ENCODE data around the gene SLC8B1.

Gene SLC8B1

DNA sequence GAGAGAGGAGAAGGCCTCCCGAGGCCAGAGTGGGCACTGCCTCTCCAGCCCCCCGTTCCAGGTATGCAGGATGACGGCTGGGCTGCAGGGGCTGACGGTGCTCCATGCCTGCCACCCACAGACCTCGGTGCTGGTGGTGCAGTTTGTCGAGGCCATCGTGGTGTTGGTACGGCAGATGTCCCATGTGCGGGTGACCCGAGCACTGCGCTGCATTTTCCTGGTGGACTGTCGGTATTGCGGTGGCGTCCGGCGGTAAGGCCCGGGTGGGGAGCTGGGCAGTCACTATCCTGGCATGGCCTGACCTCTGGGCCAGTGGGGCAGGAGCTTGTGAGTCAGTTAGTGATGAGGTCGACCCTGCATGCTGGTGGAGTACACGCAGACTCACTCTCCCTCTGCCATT is 66.3 kb downstream of the SLC8B1 start (continued):
- no peak for TF ChIP-seq ZNF248 (tag by site-specific recombination; IDR thresholded peaks at IDR 0.05)
- no peak for TF ChIP-seq INSM2 (tag by site-specific recombination; IDR thresholded peaks at IDR 0.05)
- no peak for TF ChIP-seq ZFP37 (tag by site-specific recombination; IDR thresholded peaks at IDR 0.05)
- TF ChIP-seq ZXDB (tag by site-specific recombination; IDR thresholded peaks at IDR 0.05): no peak
- TF ChIP-seq GLI4 (tag by site-specific recombination; IDR thresholded peaks at IDR 0.05): no peak
- TF ChIP-seq ZNF175 (tag by site-specific recombination; IDR thresholded peaks at IDR 0.05): no peak
- no peak for TF ChIP-seq ZNF707 (tag by site-specific recombination; IDR thresholded peaks at IDR 0.05)

DNA sequence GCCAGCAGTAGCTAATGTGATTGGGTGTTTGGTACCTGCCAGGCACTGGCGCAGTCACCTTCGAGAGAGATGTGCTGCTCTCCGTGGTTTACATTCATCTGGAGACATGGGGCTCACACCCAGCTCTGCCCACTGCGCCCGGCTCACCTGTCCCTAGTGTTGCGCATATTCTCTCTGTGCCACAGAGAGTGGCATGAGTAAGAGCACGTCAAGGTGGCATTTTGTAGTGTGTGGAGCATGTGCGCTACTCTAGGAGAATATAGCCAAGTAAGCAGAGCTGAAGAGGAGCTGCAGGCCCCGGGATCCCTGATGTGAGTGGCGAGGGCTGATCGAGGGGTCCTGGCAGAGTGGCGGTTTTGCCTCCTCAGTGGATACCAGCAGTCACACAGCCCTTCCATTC is 66.8 kb downstream of the SLC8B1 start:
- no peak overlapping the region for H3K4me3 ChIP-seq (ENCODE audit: low read depth, low read length)
- peaks cover 0 to 11% of the 10 kb centered on the region in 2 experiments; a peak in 1 of 3 replicates for H3K36me3 ChIP-seq (ENCODE audit: control insufficient read depth in 2 of 2, insufficient read depth in 1 of 2, low read length in 2 of 2)
- ChIA-PET CTCF (interaction anchor here (0.7 to 1.3 kb wide), 2 partner anchors 157 to 176 kb away, joined by 3 read pairs; no protein-coding TSS in a partner anchor), POLR2A (no interaction called here)
- no peaks in the 10 kb centered on the region for H3K4me1 ChIP-seq (ENCODE audit: control insufficient read depth, insufficient read depth, low read length)
- no peaks in the 10 kb centered on the region for H3K9me3 ChIP-seq (ENCODE audit: control insufficient read depth, insufficient read depth, low read depth, low read length)
- no peak overlapping the region for H3K27ac ChIP-seq (ENCODE audit: extremely low read depth, low read depth, low read length)
- no peak for TF ChIP-seq KLF7 (tag by site-specific recombination; IDR thresholded peaks at IDR 0.05; ENCODE audit: borderline replicate concordance)
- TF ChIP-seq ZNF549 (tag by site-specific recombination; IDR thresholded peaks at IDR 0.05): no peak
- no peak for TF ChIP-seq ZNF670 (tag by site-specific recombination; IDR thresholded peaks at IDR 0.05; ENCODE audit: low read depth)
- TF ChIP-seq OSR2 (tag by site-specific recombination; IDR thresholded peaks at IDR 0.05): no peak
- no peak for TF ChIP-seq KLF1 (tag by site-specific recombination; IDR thresholded peaks at IDR 0.05)
- no peak for TF ChIP-seq ZNF391 (tag by site-specific recombination; IDR thresholded peaks at IDR 0.05; ENCODE audit: borderline replicate concordance, low read depth)
- no peak for TF ChIP-seq ZNF610 (tag by site-specific recombination; IDR thresholded peaks at IDR 0.05; ENCODE audit: borderline replicate concordance)
- TF ChIP-seq, protein P1, sequence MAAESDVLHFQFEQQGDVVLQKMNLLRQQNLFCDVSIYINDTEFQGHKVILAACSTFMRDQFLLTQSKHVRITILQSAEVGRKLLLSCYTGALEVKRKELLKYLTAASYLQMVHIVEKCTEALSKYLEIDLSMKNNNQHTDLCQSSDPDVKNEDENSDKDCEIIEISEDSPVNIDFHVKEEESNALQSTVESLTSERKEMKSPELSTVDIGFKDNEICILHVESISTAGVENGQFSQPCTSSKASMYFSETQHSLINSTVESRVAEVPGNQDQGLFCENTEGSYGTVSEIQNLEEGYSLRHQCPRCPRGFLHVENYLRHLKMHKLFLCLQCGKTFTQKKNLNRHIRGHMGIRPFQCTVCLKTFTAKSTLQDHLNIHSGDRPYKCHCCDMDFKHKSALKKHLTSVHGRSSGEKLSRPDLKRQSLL (tag by site-specific recombination; IDR thresholded peaks at IDR 0.05): no peak
- TF ChIP-seq ZNF560 (tag by site-specific recombination; IDR thresholded peaks at IDR 0.05; ENCODE audit: borderline replicate concordance): no peak
- no peak for TF ChIP-seq ZNF76 (tag by site-specific recombination; IDR thresholded peaks at IDR 0.05; ENCODE audit: borderline replicate concordance, low read depth)
- no peak for TF ChIP-seq ZNF221 (tag by site-specific recombination; IDR thresholded peaks at IDR 0.05; ENCODE audit: borderline replicate concordance)
- TF ChIP-seq ZXDB (tag by site-specific recombination; IDR thresholded peaks at IDR 0.05): no peak
- no peak for TF ChIP-seq ZNF626 (tag by site-specific recombination; IDR thresholded peaks at IDR 0.05)
- no peak for TF ChIP-seq ZNF433 (tag by site-specific recombination; IDR thresholded peaks at IDR 0.05; ENCODE audit: low read depth)

- H3K27ac ChIP-seq (ENCODE audit: extremely low read depth, low read depth, low read length): no peak overlapping the region
- peaks cover 0 to 9% of the 10 kb centered on the region in 2 experiments; a peak in 1 of 3 replicates for H3K36me3 ChIP-seq (ENCODE audit: control insufficient read depth in 2 of 2, insufficient read depth in 1 of 2, low read length in 2 of 2)
- H3K4me1 ChIP-seq (ENCODE audit: control insufficient read depth, insufficient read depth, low read length): no peaks in the 10 kb centered on the region
- ChIA-PET POLR2A (no interaction called here), CTCF (interaction anchor here (0.7 to 1.3 kb wide), 2 partner anchors 157 to 176 kb away, joined by 3 read pairs; no protein-coding TSS in a partner anchor)
- no peaks in the 10 kb centered on the region for H3K9me3 ChIP-seq (ENCODE audit: control insufficient read depth, insufficient read depth, low read depth, low read length)
- TF ChIP-seq ZNF366 (tag by site-specific recombination; conservative IDR thresholded peaks at IDR 0.05): no peak
- no peak for TF ChIP-seq ZNF654 (tag by site-specific recombination; IDR thresholded peaks at IDR 0.05; ENCODE audit: low read depth)
- no peak for TF ChIP-seq ZNF76 (tag by site-specific recombination; IDR thresholded peaks at IDR 0.05; ENCODE audit: borderline replicate concordance, low read depth)
- no peak overlapping the region for H3K4me3 ChIP-seq (ENCODE audit: low read depth, low read length)
Observed at GRCh38 chr12:113267621-113268020, 67.3 kb downstream of the SLC8B1 start.

All from HEK293 (cell line).